ENCODE data around the gene ATIC.

Gene ATIC

DNA sequence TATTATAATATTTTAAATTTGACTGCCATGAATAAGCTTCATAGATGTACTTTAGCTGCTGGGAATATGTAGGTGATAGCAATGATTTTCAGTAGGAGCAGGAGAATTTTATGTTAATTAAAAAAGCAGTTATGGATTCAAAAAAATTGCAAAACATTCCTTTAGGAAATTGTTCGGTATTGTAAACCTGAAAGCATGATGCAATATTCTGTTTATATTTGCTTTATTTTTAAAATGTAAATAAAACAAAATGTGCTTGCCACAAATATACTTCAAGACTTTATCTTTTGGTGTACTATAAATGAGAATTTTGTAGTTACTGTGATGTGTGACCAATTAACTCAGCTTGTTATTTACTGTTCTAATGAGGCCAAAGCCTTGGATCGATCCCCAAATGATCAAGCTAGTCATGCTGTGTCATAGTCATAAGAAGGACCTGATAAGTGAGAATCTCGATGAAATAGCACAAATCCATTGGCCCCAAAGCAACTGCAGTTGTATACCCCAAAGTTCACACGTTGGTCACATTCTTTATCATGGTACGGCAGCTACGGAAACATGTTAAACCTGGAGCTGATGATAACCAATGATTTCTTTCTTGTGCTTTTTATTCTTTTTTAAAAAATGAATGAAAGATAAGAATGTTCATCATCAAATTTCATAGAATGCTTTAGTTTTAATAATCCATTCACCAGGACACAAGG is 23.6 kb upstream of the ATIC start:
- TF ChIP-seq ZNF274 (IDR thresholded peaks at IDR 0.05; ENCODE audit: low read depth, low read length): no peak
- H3K4me3 ChIP-seq (ENCODE audit: low read length): no peak overlapping the region

DNA sequence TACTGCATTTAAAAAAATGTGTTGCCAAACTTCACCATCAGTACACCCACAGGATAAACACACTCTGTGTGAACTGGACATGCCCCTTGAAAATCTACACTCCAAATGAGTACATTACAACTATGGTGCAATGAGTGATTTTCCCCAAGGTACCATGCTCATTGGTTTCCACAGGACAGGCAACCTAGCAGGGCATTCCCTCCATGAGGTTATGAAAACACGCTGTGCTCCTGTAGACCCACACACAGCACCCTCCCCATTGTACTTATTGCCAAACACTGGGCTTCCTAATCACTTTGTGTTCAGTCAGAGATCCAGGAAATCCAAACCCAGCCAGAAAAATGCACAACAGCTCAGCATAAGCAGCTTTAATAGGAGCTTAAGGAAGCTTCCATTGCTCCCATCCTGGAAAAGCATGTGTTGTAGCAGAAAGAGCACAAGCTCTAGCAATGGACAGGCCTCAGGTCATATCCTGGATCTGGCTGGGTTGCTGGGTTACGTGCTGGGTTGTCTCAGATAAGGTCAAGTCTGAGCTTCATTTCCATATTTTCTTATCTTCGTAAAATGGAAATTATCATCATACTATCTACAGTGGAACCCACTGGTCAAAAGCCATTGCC is 20.8 kb upstream of the ATIC start:
- TF ChIP-seq ZNF274 (IDR thresholded peaks at IDR 0.05; ENCODE audit: low read depth, low read length): no peak
- H3K4me3 ChIP-seq (ENCODE audit: low read length): no peak overlapping the region

DNA sequence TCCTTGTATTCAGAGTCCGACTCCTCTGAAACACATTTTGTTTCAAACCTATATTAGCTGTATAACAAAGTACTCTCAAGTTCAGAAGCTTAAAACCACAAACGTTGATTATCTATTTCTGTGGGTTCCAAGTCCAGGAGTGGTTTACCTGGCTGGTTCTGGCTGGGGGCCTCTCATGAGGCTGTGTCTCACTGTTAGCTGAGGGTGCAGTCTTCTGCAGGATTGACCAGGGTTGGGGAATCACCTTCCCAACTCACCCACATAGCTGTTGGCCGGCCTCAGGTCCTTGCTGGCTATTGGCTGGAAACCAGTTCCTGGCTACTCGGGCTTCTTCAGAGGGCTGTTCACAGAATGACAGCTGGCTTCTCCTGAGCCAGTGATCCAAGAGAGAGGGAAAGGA is 18.0 kb upstream of the ATIC start:
- no peak for TF ChIP-seq ZNF274 (IDR thresholded peaks at IDR 0.05; ENCODE audit: low read depth, low read length)
- no peak overlapping the region for H3K4me3 ChIP-seq (ENCODE audit: low read length)

DNA sequence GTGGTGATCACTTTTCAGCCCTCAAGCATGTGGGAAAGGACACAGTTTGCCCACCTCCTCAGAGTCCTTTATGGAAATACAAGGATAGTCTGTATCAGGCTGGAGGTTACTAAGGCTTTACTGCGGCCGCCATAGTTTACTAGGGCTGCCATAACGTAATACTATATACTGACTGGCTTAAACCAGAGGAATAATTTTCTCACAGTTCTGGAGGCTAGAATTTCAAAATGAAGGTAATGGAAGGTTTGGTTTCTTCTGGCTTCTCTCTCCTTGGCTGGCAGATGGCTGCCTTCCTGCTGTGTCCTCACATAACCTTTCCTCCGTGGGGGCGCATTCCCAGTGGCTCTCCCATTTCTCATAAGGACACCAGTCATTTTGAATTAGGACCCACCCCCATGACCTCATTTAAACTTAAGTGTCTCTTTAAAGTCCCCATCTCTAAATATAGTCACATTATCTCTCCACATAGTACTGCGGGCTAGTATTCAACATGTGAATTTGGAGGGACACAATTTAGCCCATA is 12.5 kb upstream of the ATIC start:
- TF ChIP-seq ZNF274 (IDR thresholded peaks at IDR 0.05; ENCODE audit: low read depth, low read length): no peak

DNA sequence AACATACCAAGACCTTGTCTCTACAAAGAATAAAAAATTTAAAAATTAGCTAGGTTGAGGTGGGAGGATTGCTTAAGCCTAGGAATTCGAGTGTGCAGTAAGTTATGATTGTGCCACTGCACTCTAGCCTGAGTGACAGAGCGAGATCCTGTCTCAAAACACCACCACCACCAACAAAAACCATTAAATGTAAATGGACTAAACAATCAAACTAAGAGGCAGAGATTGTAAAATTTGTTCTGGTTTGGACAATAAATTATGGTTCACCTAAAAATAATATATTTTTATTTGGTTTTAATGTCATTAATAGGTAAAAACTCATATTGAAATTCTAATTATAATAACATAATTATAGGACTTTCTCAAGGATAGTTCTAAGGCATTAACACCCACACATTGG is 9.9 kb upstream of the ATIC start:
- no peak overlapping the region for H3K4me3 ChIP-seq (ENCODE audit: low read length)
- TF ChIP-seq ZNF274 (IDR thresholded peaks at IDR 0.05; ENCODE audit: low read depth, low read length): no peak

More for the DNA sequence above, 12.5 kb upstream of the ATIC start:
- no peak overlapping the region for H3K4me3 ChIP-seq (ENCODE audit: low read length)

DNA sequence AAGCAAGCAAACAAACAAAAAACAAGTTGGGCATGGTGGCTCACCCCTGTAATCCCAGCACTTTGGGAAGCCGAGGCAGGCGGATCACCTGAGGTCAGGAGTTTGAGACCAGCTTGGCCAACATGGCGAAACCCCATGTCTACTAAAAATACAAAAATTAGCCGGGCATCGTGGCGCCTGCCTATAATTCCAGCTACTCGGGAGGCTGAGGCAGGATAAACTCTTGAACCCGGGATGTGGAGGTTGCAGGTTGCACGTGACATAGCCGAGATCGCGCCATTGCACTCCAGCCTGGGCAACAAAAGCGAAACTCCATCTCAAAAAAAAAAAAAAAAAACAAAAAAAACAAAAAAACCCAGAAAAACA is 617 bp upstream of the ATIC start:
- peak overlapping the region; percentile 86 for H3K4me3 ChIP-seq (ENCODE audit: low read length)

DNA sequence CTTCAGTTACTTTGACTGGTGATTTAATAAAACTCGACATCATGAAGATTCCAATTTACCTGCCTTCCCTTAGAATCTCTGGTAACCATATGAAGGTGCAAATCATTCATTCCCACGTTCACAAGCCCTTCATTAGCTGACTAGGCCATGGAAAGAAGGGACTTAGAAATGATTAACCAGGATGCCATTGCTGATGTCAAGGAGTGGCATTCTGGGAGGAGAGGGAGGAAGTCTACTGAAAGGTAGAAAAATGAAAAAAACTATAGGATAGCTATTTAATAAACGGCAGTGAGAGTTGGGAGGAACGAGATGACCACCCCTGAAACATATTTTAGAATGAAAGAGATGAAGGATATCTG is 1.4 kb downstream of the ATIC start:
- peak overlapping the region; percentile 86 for H3K4me3 ChIP-seq (ENCODE audit: low read length)
- TF ChIP-seq ZNF274 (IDR thresholded peaks at IDR 0.05; ENCODE audit: low read depth, low read length): no peak

DNA sequence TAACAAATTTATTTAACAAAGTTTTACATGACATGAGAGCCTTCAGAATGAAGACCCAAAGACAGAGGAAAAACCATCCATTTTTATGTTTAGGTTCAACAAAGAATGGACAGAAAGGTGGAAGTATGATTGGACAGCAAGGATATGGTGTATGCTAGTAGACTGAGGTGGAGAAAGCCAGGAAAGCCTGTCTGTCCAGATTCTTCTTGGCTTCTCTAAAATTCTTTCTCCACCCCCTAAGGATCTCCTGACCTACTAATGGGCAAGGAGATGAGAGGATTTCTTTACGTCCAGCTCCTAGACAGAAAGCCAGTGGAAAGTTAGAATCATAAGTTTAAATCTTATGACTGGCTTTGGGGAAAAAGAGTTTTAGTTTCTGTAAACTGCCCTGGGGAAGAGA is 3.0 kb downstream of the ATIC start:
- H3K4me3 ChIP-seq (ENCODE audit: low read length): no peak overlapping the region
- no peak for TF ChIP-seq ZNF274 (IDR thresholded peaks at IDR 0.05; ENCODE audit: low read depth, low read length)

DNA sequence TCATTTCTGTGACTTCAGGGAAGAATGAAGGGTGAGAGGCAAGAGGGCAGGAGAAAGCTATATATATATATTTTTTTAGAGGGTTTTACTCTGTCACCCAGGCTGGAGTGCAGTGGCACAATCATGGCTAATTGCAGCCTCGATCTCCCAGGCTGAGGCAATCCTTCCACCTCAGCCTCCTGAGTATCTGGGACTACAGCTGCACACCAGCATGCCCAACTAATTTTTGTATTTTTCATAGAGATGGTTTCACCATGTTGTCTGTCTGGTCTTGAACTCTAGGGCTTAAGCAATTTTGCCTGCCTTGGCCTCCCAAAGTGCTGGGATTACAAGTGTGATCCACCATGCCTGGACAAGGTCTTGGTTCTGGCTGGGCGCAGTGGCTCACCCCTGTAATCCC is 3.4 kb downstream of the ATIC start:
- TF ChIP-seq ZNF274 (IDR thresholded peaks at IDR 0.05; ENCODE audit: low read depth, low read length): no peak
- H3K4me3 ChIP-seq (ENCODE audit: low read length): no peak overlapping the region

DNA sequence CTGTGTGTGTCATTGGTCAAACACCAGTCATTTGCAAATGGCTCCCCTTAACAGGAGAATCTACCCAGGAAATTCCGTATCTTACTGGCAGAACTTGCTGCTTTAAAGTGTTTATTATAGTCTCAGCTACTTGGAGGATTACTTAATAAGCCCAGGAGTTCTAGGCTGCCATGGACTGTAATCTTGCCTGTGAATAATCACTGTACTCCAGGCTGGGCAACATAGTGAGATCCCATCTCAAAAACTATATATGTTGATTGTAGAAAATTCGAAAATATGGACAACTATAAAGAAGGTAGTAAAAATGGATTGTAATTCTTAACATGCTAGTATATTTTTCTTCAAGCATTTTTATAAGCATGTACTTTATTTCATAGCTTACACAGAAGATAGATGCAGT is 4.5 kb downstream of the ATIC start:
- no peak overlapping the region for H3K4me3 ChIP-seq (ENCODE audit: low read length)
- TF ChIP-seq ZNF274 (IDR thresholded peaks at IDR 0.05; ENCODE audit: low read depth, low read length): no peak

DNA sequence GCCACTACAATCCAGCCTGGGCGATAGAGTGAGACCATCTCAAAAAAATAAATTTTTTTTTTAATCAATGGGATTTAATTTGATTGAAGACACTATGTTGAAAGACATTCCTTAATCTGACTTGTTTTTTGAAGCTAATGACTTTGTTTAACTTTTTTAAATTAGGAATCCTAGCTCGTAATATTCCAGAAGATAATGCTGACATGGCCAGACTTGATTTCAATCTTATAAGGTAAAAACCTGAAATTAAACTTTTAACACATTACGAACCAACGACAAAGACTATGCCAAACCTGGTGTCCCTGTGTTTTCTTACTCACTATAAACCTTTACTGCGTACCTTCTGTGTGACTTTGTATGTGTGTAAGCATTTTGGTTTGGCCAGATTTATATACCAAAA is 7.6 kb downstream of the ATIC start:
- no peak overlapping the region for H3K4me3 ChIP-seq (ENCODE audit: low read length)
- TF ChIP-seq ZNF274 (IDR thresholded peaks at IDR 0.05; ENCODE audit: low read depth, low read length): no peak

DNA sequence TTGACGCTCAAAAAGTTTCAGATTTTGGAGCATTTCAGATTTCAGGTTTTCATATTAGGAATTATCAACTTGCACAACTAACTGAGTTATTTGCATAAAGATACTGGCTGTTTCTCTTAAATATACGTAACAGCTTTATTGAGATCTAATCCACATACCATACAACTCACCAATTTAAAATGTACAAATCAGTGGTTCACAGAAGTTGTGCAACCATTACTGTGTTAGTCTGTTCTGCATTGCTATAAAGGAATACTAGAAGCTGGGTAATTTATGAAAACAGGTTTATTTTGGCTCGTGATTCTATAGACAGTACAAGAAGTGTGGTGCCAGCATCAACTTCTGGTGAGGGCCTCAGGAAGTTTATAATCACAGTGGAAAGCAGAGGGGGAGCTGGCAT is 8.2 kb downstream of the ATIC start:
- no peak for TF ChIP-seq ZNF274 (IDR thresholded peaks at IDR 0.05; ENCODE audit: low read depth, low read length)
- no peak overlapping the region for H3K4me3 ChIP-seq (ENCODE audit: low read length)

DNA sequence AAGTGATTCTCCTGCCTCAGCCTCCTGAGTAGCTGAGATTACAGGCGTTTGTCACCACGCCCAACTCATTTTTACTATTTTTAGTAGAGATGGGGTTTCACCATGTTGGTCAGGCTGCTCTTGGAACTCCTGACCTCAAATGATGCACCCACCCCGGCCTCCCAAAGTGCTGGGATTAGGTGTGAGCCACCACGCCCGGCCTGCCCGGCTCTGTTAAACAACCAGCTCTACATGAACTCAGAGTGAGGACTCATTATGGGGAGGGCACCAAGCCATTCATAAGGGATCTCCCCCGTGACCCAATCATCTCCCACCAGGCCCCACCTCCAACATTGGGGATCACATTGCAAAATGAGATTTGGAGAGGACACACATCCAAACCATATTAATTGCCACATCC is 8.8 kb downstream of the ATIC start:
- no peak for TF ChIP-seq ZNF274 (IDR thresholded peaks at IDR 0.05; ENCODE audit: low read depth, low read length)
- H3K4me3 ChIP-seq (ENCODE audit: low read length): no peak overlapping the region

DNA sequence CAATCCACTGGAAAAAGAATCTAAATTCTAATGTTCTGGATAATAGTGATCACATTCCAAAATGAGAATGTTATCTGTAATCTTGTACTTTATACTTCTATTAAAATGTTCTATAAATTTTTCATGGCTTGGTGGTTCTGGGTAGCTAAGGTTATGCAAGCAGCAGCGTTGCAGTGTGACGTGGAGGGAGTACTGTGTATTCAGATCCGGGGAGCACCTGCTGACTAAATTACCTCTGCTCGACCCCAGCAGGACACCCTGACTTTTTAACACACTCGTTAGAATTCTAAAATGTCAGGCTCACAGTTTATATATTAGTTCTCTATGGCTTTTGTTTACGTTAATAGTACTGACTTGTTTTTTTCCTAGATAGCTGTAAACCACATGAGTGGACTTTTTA is 13.0 kb downstream of the ATIC start:
- H3K4me3 ChIP-seq (ENCODE audit: low read length): no peak overlapping the region
- TF ChIP-seq ZNF274 (IDR thresholded peaks at IDR 0.05; ENCODE audit: low read depth, low read length): no peak

DNA sequence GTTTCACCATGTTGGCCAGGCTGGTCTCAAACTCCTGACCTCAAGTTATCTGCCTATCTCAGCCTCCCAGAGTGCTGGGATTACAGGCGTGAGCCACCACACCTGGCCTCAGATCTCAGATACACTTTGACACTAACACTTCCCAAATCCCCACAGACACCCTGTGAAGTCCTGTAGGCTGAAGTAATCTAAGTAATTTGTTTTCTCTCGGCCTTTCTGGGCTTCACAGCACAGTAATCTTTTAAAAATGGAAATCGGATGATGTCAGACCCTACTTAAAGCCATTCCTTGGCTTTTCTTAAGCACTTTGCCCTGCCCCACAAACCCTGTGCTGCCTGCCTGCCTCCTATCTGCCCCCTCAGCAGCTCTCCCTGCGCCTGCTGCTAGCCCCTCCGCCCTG is 16.2 kb downstream of the ATIC start:
- no peak overlapping the region for H3K4me3 ChIP-seq (ENCODE audit: low read length)
- no peak for TF ChIP-seq ZNF274 (IDR thresholded peaks at IDR 0.05; ENCODE audit: low read depth, low read length)
